Epithelial cell of proximal tubule (primary cell): ENCODE data around the gene HERC4. TPM values are rescaled to one million over a fixed set of nuclear protein-coding genes. Genes with fewer than 3 reads are reported as not detected.

Experiments used
- DNase-seq: peaks from one replicate; pipeline ENCODE4 v3.0.0-alpha.2; 2011; ENCODE audit warnings: low read depth
- H3K4me3 ChIP-seq: 2 replicates; pipeline ENCODE4 v1.5.1; 2011; ENCODE audit warnings: low read depth, mild to moderate bottlenecking, low read length
- total RNA-seq: library from RNA; depleted of rRNA; stranded (reverse); fragments of >200 nt; gene quantifications from 2 replicates; pipeline ENCODE4 v1.2.3, GENCODE V29; 2015
- TF ChIP-seq, protein P1 (sequence below): conservative IDR thresholded peaks from 2 replicates; pipeline ENCODE4 v1.5.1; 2012; ENCODE audit warnings: low read depth, mild to moderate bottlenecking, low read length

Gene HERC4
- total RNA-seq, 1 donor from 2014 or later: 27.3 TPM

DNA sequence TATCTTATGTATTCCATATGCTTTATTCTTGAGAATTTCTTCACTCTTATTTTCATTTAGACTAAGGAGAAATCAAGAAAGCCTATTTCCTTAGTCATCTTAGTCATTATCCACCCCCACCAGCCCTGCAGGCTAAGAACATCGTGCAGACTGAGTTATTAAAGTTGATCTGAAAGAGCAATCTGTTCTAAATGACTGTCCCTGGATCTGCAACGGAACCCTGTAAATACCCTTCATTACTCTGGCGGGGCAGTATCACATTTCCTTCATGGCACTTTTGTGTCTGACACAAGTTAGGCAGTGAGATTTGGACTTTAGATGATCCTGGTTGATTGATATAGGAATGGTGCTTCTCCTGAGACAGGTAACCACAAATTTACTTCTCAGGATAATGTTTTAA, 30.7 kb upstream of the HERC4 start:
- H3K4me3 ChIP-seq: no peak overlapping the region
- TF ChIP-seq, protein P1, sequence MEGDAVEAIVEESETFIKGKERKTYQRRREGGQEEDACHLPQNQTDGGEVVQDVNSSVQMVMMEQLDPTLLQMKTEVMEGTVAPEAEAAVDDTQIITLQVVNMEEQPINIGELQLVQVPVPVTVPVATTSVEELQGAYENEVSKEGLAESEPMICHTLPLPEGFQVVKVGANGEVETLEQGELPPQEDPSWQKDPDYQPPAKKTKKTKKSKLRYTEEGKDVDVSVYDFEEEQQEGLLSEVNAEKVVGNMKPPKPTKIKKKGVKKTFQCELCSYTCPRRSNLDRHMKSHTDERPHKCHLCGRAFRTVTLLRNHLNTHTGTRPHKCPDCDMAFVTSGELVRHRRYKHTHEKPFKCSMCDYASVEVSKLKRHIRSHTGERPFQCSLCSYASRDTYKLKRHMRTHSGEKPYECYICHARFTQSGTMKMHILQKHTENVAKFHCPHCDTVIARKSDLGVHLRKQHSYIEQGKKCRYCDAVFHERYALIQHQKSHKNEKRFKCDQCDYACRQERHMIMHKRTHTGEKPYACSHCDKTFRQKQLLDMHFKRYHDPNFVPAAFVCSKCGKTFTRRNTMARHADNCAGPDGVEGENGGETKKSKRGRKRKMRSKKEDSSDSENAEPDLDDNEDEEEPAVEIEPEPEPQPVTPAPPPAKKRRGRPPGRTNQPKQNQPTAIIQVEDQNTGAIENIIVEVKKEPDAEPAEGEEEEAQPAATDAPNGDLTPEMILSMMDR: no peak
- no peak for DNase-seq

DNA sequence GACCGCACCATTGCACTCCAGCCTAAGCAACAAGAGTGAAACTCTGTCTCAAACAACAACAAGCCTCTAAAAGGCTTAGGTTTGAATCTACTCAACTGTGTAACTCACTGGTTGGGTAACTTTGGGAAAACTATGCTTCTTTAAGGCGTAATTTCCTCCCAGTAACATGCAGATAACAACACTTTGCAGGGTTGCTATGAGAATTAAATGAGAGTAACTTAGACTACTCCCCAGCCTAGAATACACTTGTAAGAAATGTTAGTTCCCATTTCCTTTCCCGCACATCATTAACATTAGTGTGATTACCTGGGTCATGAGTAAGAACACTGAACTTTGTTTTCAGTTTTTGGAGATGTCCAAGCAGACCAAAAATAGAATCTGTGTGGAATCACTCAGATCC, 28.8 kb upstream of the HERC4 start:
- DNase-seq: peak; percentile 30
- TF ChIP-seq, protein P1: no peak
- H3K4me3 ChIP-seq: no peak overlapping the region

- DNase-seq: no peak
- TF ChIP-seq, protein P1: no peak
- H3K4me3 ChIP-seq: no peak overlapping the region
These were observed 28.3 kb upstream of the HERC4 start for GRCh38 chr10:68103261-68103878.

- no peak for DNase-seq
These were observed 26.0 kb upstream of the HERC4 start for GRCh38 chr10:68101066-68101465.

GRCh38 chr10:68099736-68100135, 24.7 kb upstream of the HERC4 start:
- H3K4me3 ChIP-seq: no peak overlapping the region
- TF ChIP-seq, protein P1: no peak
- no peak for DNase-seq

More at GRCh38 chr10:68101066-68101465, 26.0 kb upstream of the HERC4 start:
- TF ChIP-seq, protein P1: no peak
- no peak overlapping the region for H3K4me3 ChIP-seq

DNA sequence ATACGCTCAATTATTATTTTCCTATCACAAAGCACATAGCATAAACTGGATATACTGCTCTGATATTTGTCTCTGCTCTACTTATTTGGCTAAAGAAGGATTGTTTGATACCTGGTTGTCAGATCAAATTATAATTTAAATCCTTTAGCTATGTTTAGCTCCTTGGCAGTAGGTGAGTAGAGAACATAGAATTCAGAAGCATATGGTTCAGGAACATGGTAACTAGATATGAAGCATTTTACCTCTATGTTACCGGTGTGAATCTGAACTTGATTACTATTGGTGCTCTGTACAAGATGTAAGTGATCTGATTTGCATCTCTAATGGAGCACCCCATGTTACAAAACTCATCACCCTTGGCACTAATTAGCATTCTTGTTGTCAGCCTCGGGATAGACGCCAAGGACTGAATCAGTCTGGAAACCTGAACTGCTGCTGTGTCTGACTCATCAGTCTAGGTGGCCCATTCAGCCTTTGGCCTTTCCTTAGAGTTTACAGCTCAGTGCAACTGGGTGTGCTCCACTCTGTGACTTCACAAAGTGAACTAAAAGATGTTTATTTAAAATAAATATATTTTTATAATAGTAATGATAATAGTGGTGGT, 21.9 kb upstream of the HERC4 start:
- peak; percentile 88 for DNase-seq
- TF ChIP-seq, protein P1: no peak
- H3K4me3 ChIP-seq: no peak overlapping the region

DNA sequence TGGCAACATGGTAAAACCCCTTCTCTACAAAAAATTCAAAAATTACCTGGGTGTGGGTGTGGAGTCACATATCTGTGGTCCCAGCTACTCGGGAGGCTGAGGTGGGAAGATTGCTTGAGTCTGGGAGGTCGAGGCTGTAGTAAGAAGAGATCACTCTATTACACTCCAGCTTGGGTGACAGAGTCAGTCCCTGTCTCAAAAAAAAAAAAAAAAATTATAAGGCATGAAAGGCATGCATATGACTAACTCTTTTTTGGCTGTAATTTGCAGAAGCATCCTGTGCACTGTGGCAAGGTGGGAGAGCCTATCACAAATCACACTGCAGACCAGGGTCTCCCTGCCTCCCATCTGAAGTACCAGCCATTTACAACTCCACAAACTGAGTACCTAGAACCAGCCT, 20.1 kb upstream of the HERC4 start:
- H3K4me3 ChIP-seq: no peak overlapping the region
- DNase-seq: no peak
- TF ChIP-seq, protein P1: no peak
